Measurements from ENCODE around the gene GPR25. TPM values are rescaled to one million over a fixed set of nuclear protein-coding genes. Genes with fewer than 3 reads are reported as not detected.

Gene GPR25
- total and polyA plus RNA-seq, 10 donors = 0.09 to 3.6 (median 0.55) TPM; not detected in 2

DNA sequence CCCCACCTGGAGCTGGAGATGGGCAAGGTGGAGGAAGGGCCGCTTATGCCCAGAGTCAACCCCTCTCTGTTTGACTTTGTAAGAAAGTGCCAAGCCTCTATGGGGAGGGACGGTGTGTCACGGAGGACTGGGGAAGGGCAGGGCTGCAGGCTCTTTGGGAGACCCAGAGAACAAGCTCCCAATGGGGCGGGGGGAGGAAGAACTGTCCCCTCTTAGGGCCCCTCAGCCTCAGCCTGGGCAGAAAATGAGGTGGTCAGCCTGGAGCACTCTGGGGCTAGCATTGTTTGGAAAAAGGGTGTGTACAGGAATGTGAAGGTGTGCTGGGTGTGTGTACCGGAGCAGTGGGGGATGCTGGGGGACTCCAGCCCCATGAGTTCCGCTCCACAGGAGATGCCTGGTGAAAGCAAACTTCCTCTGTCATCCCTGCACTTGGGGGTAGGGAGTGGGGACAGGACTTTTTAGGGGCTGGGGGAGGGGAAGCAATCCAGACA, 20.7 kb downstream of the GPR25 start:
- H3K36me3 ChIP-seq = no peaks in the 10 kb centered on the region
- H3K27ac ChIP-seq = no peak overlapping the region
- peaks cover 5 to 48% (median 34%) of the 10 kb centered on the region in 6 donors for H3K4me1 ChIP-seq
- TF ChIP-seq, protein P1, sequence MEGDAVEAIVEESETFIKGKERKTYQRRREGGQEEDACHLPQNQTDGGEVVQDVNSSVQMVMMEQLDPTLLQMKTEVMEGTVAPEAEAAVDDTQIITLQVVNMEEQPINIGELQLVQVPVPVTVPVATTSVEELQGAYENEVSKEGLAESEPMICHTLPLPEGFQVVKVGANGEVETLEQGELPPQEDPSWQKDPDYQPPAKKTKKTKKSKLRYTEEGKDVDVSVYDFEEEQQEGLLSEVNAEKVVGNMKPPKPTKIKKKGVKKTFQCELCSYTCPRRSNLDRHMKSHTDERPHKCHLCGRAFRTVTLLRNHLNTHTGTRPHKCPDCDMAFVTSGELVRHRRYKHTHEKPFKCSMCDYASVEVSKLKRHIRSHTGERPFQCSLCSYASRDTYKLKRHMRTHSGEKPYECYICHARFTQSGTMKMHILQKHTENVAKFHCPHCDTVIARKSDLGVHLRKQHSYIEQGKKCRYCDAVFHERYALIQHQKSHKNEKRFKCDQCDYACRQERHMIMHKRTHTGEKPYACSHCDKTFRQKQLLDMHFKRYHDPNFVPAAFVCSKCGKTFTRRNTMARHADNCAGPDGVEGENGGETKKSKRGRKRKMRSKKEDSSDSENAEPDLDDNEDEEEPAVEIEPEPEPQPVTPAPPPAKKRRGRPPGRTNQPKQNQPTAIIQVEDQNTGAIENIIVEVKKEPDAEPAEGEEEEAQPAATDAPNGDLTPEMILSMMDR (IDR thresholded peaks at IDR 0.05 in 8 of 11, conservative IDR thresholded peaks at IDR 0.05 in 3 of 11) = no peak
- TF ChIP-seq POLR2A (IDR thresholded peaks at IDR 0.05) (no peak), POLR2AphosphoS5 (IDR thresholded peaks at IDR 0.05) (no peak)
- peak; percentile 37 for DNase-seq
- WGBS, 5 donors = 81 to 96% (median 88%) methylated on average over 6 of the region's 6 CpGs
- H3K27me3 ChIP-seq (replicated peaks in 1 of 7) = peaks cover 0 to 30% (median 15%) of the 10 kb centered on the region in 7 donors
- H3K4me3 ChIP-seq = no peak overlapping the region
- intact Hi-C loops (cut with DNase I; ENCODE audit: low total_unique reads) = no loop called here
- no peaks in the 10 kb centered on the region for H3K9me3 ChIP-seq

DNA sequence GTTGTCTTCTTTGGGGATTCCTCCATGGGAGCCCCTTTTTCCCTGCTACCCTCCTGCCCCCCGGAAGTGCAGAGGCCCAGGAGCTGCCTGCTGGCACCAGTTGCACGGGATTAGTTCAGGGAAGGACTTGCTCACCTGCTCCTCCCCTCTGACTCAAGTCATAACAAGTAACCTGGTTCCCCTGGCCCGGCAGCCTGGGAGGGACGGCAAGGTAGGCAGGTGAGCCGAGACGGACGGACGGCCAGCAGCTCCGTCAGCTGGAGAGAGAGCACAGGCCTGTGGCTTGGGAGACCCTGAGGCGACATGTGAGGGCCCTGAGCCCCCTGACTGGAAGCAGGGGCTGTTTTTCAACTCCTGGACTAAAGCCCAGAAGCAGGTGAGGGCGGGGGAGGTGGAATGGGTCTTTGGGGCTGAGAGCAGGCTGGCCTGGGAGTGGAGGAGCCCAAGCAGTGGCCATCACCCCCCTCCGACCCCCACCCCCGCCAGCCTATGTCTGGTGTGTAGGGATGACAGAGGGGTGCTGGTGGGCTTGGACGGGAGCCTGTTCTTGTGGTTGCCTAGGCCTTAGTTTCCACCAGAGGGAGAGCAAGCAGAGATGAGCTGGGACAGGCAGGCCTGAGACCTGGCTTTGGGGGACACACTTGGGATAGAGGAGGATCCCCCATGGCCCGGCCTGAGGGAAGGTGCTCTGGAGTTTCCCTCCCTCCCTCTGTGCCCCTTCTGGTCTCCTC, 22.1 kb downstream of the GPR25 start, which contains the start of gene INAVA:
Gene INAVA (plus strand): TSS at position 189 of the 731 bp plus-strand sequence. CDS start 3,501 bp downstream, outside the sequence.
- no peaks in the 10 kb centered on the region for H3K36me3 ChIP-seq
- peaks cover 0 to 43% (median 24%) of the 10 kb centered on the region in 6 donors for H3K4me1 ChIP-seq
- no peaks in the 10 kb centered on the region for H3K9me3 ChIP-seq
- peak; percentile 72 for DNase-seq
- intact Hi-C loops (cut with DNase I; ENCODE audit: low total_unique reads) = no loop called here
- no peak within 1 kb of the TSS for H3K4me3 ChIP-seq
- peaks cover 0 to 29% (median 15%) of the 10 kb centered on the region in 7 donors for H3K27me3 ChIP-seq (replicated peaks in 1 of 7)
- no peak within 1 kb of the TSS for H3K27ac ChIP-seq
- TF ChIP-seq POLR2AphosphoS5 (IDR thresholded peaks at IDR 0.05) (no peak), POLR2A (IDR thresholded peaks at IDR 0.05) (no peak)
- TF ChIP-seq, protein P1 (IDR thresholded peaks at IDR 0.05 in 8 of 11, conservative IDR thresholded peaks at IDR 0.05 in 3 of 11) = no peak
- WGBS, 5 donors = 90 to 96% (median 93%) methylated on average over 9 to 15 of the region's 15 CpGs

DNA sequence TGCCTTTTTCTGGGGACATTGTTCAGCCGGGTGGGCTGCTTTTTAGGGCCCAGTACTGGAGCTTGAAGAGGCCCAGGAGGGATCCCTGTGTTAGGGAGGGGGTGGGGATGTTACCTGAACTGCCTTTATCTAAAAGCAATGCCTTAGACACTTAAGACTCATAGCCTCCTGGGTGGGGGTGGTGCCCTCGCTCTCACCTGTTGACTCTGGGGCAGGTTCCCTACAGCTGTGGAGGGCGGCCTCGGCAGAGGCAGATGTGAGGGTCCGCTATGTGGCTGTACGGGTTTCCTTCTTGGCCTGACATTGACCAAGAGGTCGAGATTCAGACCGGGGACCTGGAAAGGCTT, 22.6 kb downstream of the GPR25 start:
- intact Hi-C loops (cut with DNase I; ENCODE audit: low total_unique reads) = no loop called here
- Histone ChIP-seq H3K27me3 (replicated peaks in 1 of 7) (peaks cover 0 to 24% (median 15%) of the 10 kb centered on the region in 7 donors), H3K4me3 (no peak overlapping the region), H3K36me3 (no peaks in the 10 kb centered on the region), H3K9me3 (no peaks in the 10 kb centered on the region), H3K27ac (no peak overlapping the region), H3K4me1 (peaks cover 0 to 37% (median 21%) of the 10 kb centered on the region in 6 donors)
- no peak for TF ChIP-seq POLR2A (IDR thresholded peaks at IDR 0.05)
- TF ChIP-seq POLR2AphosphoS5 (IDR thresholded peaks at IDR 0.05) = no peak
- TF ChIP-seq, protein P1 (IDR thresholded peaks at IDR 0.05 in 8 of 11, conservative IDR thresholded peaks at IDR 0.05 in 3 of 11) = no peak
- DNase-seq = no peak
- WGBS, 5 donors = 65 to 94% (median 82%) methylated on average over 4 to 8 of the region's 8 CpGs

DNA sequence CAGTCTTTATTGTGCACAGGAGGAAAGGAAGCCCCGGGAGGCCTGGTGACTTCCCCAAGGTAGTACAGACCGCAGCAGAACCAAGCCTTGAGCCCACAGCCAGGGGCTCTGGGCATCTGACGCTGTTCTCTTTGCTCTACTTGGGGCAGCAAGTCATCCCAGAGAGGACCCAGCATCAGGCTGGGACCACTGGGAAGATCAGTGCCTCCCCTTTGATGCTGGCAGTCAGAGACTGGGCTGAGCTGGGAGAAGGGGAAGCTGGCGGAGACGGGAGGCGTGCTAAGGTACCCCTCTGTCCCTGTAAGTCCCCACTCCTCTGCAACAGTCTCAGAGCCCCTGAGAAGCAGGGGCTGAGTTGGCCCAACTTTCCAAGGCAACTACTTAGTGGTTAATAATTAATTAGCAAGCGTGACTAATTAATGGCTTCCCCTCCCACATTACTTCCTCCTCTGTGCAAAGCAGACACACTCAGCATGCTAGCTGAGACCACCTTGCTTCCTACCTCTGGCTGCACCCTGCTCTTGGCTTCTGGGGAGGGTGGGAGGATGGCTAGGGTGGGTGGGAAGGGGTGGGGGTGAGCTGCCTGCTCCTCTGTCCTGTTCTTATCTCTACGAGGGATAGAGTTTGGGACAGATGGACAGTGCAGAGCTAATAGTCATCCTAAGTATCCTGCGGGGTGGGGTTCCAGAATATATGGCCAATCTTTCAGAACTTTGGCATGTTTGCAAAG, 23.2 kb downstream of the GPR25 start:
- intact Hi-C loops (cut with DNase I; ENCODE audit: low total_unique reads) = no loop called here
- WGBS, 5 donors = 64 to 88% (median 79%) methylated on average over 3 to 9 of the region's 9 CpGs
- Histone ChIP-seq H3K27me3 (replicated peaks in 1 of 7) (peaks cover 0 to 19% (median 11%) of the 10 kb centered on the region in 7 donors), H3K27ac (no peak overlapping the region), H3K9me3 (no peaks in the 10 kb centered on the region), H3K4me3 (no peak overlapping the region), H3K4me1 (peaks cover 0 to 32% (median 16%) of the 10 kb centered on the region in 6 donors), H3K36me3 (no peaks in the 10 kb centered on the region)
- DNase-seq = peak; percentile 63
- TF ChIP-seq POLR2AphosphoS5 (IDR thresholded peaks at IDR 0.05) = no peak
- no peak for TF ChIP-seq POLR2A (IDR thresholded peaks at IDR 0.05)
- TF ChIP-seq, protein P1 (IDR thresholded peaks at IDR 0.05 in 8 of 11, conservative IDR thresholded peaks at IDR 0.05 in 3 of 11) = no peak

Measured in spleen (tissue), 11 donors.